Measurements from ENCODE around the gene NR2E1.

DNA sequence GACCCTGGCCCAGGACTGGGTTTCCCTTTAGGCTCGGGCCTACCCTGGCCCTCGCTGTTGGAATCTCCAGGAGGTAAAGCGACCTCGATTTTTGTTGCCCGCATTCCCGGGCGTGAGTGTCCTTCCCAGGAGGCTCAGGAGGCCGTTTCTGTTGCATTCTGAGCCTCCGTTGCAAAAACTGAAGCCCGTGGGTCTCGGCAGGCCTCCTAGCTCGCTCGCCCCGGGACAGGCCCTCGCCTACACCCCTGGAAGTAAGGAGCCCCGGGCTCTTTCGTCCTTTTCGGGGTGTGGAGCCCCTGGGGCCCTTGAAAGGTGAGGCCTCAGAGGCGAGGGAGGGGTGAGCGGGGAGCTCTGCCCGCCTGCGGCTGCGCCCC is 2.3 kb downstream of the NR2E1 start:
- TF ChIP-seq, protein P1, sequence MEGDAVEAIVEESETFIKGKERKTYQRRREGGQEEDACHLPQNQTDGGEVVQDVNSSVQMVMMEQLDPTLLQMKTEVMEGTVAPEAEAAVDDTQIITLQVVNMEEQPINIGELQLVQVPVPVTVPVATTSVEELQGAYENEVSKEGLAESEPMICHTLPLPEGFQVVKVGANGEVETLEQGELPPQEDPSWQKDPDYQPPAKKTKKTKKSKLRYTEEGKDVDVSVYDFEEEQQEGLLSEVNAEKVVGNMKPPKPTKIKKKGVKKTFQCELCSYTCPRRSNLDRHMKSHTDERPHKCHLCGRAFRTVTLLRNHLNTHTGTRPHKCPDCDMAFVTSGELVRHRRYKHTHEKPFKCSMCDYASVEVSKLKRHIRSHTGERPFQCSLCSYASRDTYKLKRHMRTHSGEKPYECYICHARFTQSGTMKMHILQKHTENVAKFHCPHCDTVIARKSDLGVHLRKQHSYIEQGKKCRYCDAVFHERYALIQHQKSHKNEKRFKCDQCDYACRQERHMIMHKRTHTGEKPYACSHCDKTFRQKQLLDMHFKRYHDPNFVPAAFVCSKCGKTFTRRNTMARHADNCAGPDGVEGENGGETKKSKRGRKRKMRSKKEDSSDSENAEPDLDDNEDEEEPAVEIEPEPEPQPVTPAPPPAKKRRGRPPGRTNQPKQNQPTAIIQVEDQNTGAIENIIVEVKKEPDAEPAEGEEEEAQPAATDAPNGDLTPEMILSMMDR (conservative IDR thresholded peaks at IDR 0.05; ENCODE audit: low read length), result no peak
- TF ChIP-seq EZH2phosphoT487 (IDR thresholded peaks at IDR 0.05; ENCODE audit: borderline replicate concordance), result no peak
